Activated naive CD8-positive, alpha-beta T cell (primary cell): ENCODE results near the gene TMEM255B.
A peak's percentile ranks its signal among the peaks of the same experiment; 100 is the strongest.

Source experiments
- H3K27ac Mint-ChIP-seq: one replicate; pipeline ENCODE4 v1.8.0; 2021; ENCODE audit warnings: mixed read lengths
- H3K27me3 Mint-ChIP-seq: one replicate; pipeline ENCODE4 v1.8.0; 2021; ENCODE audit warnings: mixed read lengths
- H3K36me3 Mint-ChIP-seq: one replicate; pipeline ENCODE4 v1.8.0; 2021; ENCODE audit warnings: mixed read lengths
- H3K4me1 Mint-ChIP-seq: one replicate; pipeline ENCODE4 v1.8.0; 2021; ENCODE audit warnings: low read depth, mixed read lengths
- H3K4me3 Mint-ChIP-seq: one replicate; pipeline ENCODE4 v1.8.0; 2021; ENCODE audit warnings: mild to moderate bottlenecking, mixed read lengths
- H3K9me3 Mint-ChIP-seq: one replicate; pipeline ENCODE4 v1.8.0; 2021; ENCODE audit warnings: low read depth, mixed read lengths

TMEM255B gene

GRCh38 chr13:113855012-113855921, 96.2 kb downstream of the TMEM255B start:
- H3K4me1 Mint-ChIP-seq: peaks cover 21% of the 10 kb centered on the region
- H3K27me3 Mint-ChIP-seq: peaks cover 5% of the 10 kb centered on the region
- no peaks in the 10 kb centered on the region for H3K36me3 Mint-ChIP-seq
- H3K27ac Mint-ChIP-seq: no peak overlapping the region
- no peaks in the 10 kb centered on the region for H3K9me3 Mint-ChIP-seq
- peak overlapping the region; percentile 55 for H3K4me3 Mint-ChIP-seq

- H3K36me3 Mint-ChIP-seq: no peaks in the 10 kb centered on the region
- no peak overlapping the region for H3K27ac Mint-ChIP-seq
- H3K27me3 Mint-ChIP-seq: peaks cover 7% of the 10 kb centered on the region
- no peaks in the 10 kb centered on the region for H3K9me3 Mint-ChIP-seq
- no peak overlapping the region for H3K4me3 Mint-ChIP-seq
- peaks cover 21% of the 10 kb centered on the region for H3K4me1 Mint-ChIP-seq
Measured at GRCh38 chr13:113855931-113856715, 97.1 kb downstream of the TMEM255B start.

- H3K9me3 Mint-ChIP-seq: no peaks in the 10 kb centered on the region
- peaks cover 21% of the 10 kb centered on the region for H3K4me1 Mint-ChIP-seq
- peaks cover 7% of the 10 kb centered on the region for H3K27me3 Mint-ChIP-seq
- no peaks in the 10 kb centered on the region for H3K36me3 Mint-ChIP-seq
- H3K27ac Mint-ChIP-seq: no peak overlapping the region
- H3K4me3 Mint-ChIP-seq: no peak overlapping the region
Measured at GRCh38 chr13:113856716-113857065, 97.7 kb downstream of the TMEM255B start.

- peaks cover 12% of the 10 kb centered on the region for H3K27me3 Mint-ChIP-seq
- H3K36me3 Mint-ChIP-seq: no peaks in the 10 kb centered on the region
- H3K27ac Mint-ChIP-seq: no peak overlapping the region
- no peaks in the 10 kb centered on the region for H3K9me3 Mint-ChIP-seq
- H3K4me3 Mint-ChIP-seq: no peak overlapping the region
- peaks cover 26% of the 10 kb centered on the region for H3K4me1 Mint-ChIP-seq
Measured at GRCh38 chr13:113857531-113858195, 98.6 kb downstream of the TMEM255B start.

GRCh38 chr13:113859311-113860050, 100.5 kb downstream of the TMEM255B start:
- H3K4me3 Mint-ChIP-seq: no peak overlapping the region
- H3K9me3 Mint-ChIP-seq: no peaks in the 10 kb centered on the region
- no peak overlapping the region for H3K27ac Mint-ChIP-seq
- H3K27me3 Mint-ChIP-seq: peaks cover 12% of the 10 kb centered on the region
- peaks cover 16% of the 10 kb centered on the region for H3K4me1 Mint-ChIP-seq
- H3K36me3 Mint-ChIP-seq: no peaks in the 10 kb centered on the region

GRCh38 chr13:113860051-113860664, 101.1 kb downstream of the TMEM255B start:
- Mint-ChIP-seq H3K4me3 (no peak overlapping the region), H3K27ac (no peak overlapping the region), H3K27me3 (peaks cover 17% of the 10 kb centered on the region), H3K9me3 (no peaks in the 10 kb centered on the region), H3K36me3 (no peaks in the 10 kb centered on the region), H3K4me1 (peaks cover 12% of the 10 kb centered on the region)

- Mint-ChIP-seq H3K27me3 (peaks cover 24% of the 10 kb centered on the region), H3K36me3 (no peaks in the 10 kb centered on the region), H3K9me3 (no peaks in the 10 kb centered on the region), H3K4me3 (no peak overlapping the region), H3K4me1 (peaks cover 13% of the 10 kb centered on the region), H3K27ac (no peak overlapping the region)
Measured at GRCh38 chr13:113860665-113861432, 101.8 kb downstream of the TMEM255B start.

- Mint-ChIP-seq H3K36me3 (no peaks in the 10 kb centered on the region), H3K27ac (no peak overlapping the region), H3K27me3 (peaks cover 28% of the 10 kb centered on the region), H3K4me3 (no peak overlapping the region), H3K4me1 (peaks cover 13% of the 10 kb centered on the region), H3K9me3 (no peaks in the 10 kb centered on the region)
Measured at GRCh38 chr13:113861433-113862030, 102.5 kb downstream of the TMEM255B start.

- Mint-ChIP-seq H3K36me3 (no peaks in the 10 kb centered on the region), H3K27me3 (peaks cover 30% of the 10 kb centered on the region), H3K4me1 (peaks cover 13% of the 10 kb centered on the region), H3K4me3 (peak overlapping the region; percentile 83), H3K27ac (no peak overlapping the region), H3K9me3 (no peaks in the 10 kb centered on the region)
Measured at GRCh38 chr13:113862191-113862930, 103.3 kb downstream of the TMEM255B start.

GRCh38 chr13:113862931-113863523, 104.0 kb downstream of the TMEM255B start:
- Mint-ChIP-seq H3K27me3 (peaks cover 30% of the 10 kb centered on the region), H3K4me3 (peak overlapping the region; percentile 30), H3K4me1 (peaks cover 13% of the 10 kb centered on the region), H3K36me3 (no peaks in the 10 kb centered on the region), H3K9me3 (no peaks in the 10 kb centered on the region), H3K27ac (no peak overlapping the region)

- Mint-ChIP-seq H3K4me3 (peak within 1 kb of the TSS; percentile 78), H3K9me3 (no peaks in the 10 kb centered on the region), H3K27me3 (peaks cover 31% of the 10 kb centered on the region), H3K4me1 (peaks cover 13% of the 10 kb centered on the region), H3K36me3 (no peaks in the 10 kb centered on the region), H3K27ac (no peak within 1 kb of the TSS)
Measured at GRCh38 chr13:113863524-113864272, 104.7 kb downstream of the TMEM255B start, which contains the start of gene GAS6. GAS6 (minus strand) TSS chr13:113864076; CDS start chr13:113863920, 156 bp downstream.
